GM23338 (cell line): ENCODE data around the gene LEO1. TPM values are rescaled to one million over a fixed set of nuclear protein-coding genes. Genes with fewer than 3 reads are reported as not detected.

ENCODE experiments used
- ATAC-seq: fragments of 200-7000 bp; cut with Tn5 transposase; 3 replicates; pipeline ENCODE4 v1.9.1; 2020
- DNase-seq: peaks from one replicate; pipeline ENCODE4 v3.0.0-alpha.2; 2015; ENCODE audit warnings: low spot score
- H2AFZ ChIP-seq: fragments of 200-600 bp; sonication (generic); 2 replicates; pipeline ENCODE4 v1.8.0; 2016; ENCODE audit warnings: antibody characterized with exemption, mild to moderate bottlenecking, moderate library complexity
- H3F3A ChIP-seq: fragments of 200-600 bp; sonication (generic); replicated peaks from 2 replicates; pipeline ENCODE4 v1.8.0; 2017; ENCODE audit warnings: antibody characterized with exemption, mixed run types, low read depth
- H3K27ac ChIP-seq: fragments of 200-600 bp; sonication (generic); 2 replicates; pipeline ENCODE4 v1.6.1; 2016; ENCODE audit warnings: low read depth
- H3K27me3 ChIP-seq: fragments of 200-600 bp; sonication (generic); 2 replicates; pipeline ENCODE4 v1.8.0; 2016; ENCODE audit warnings: mild to moderate bottlenecking, mixed run types, moderate library complexity; ENCODE audit not compliant: insufficient read depth
- H3K36me3 ChIP-seq: fragments of 200-600 bp; sonication (generic); 2 replicates; pipeline ENCODE4 v1.8.0; 2016; ENCODE audit warnings: mild to moderate bottlenecking; ENCODE audit not compliant: insufficient read depth
- H3K4me1 ChIP-seq: fragments of 200-600 bp; sonication (generic); 2 replicates; pipeline ENCODE4 v1.8.0; 2016; ENCODE audit warnings: mild to moderate bottlenecking, moderate library complexity; ENCODE audit not compliant: insufficient read depth
- H3K4me2 ChIP-seq: fragments of 200-600 bp; sonication (generic); 2 replicates; pipeline ENCODE4 v1.7.1; 2017; ENCODE audit warnings: mixed run types
- H3K4me3 ChIP-seq: fragments of 200-600 bp; sonication (generic); 2 replicates; pipeline ENCODE4 v1.6.1; 2016; ENCODE audit warnings: mixed run types
- H3K79me2 ChIP-seq: fragments of 200-600 bp; sonication (generic); replicated peaks from 2 replicates; pipeline ENCODE4 v1.8.0; 2017; ENCODE audit warnings: mild to moderate bottlenecking; ENCODE audit not compliant: insufficient read depth
- H3K9me2 ChIP-seq: fragments of 200-600 bp; sonication (generic); 2 replicates; pipeline ENCODE4 v1.8.0; 2017; ENCODE audit not compliant: insufficient read depth
- H4K20me1 ChIP-seq: fragments of 200-600 bp; sonication (generic); replicated peaks from 2 replicates; pipeline ENCODE4 v1.8.0; 2017; ENCODE audit warnings: mild to moderate bottlenecking; ENCODE audit not compliant: insufficient read depth
- H3K27ac Mint-ChIP-seq: 2 replicates; pipeline ENCODE4 v1.8.0; 2020; ENCODE audit warnings: inconsistent platforms, mild to moderate bottlenecking, moderate library complexity, mixed read lengths
- H3K27me3 Mint-ChIP-seq: 3 replicates; pipeline ENCODE4 v1.8.0; 2022; ENCODE audit warnings: low read depth, mild to moderate bottlenecking, moderate library complexity, mixed read lengths, inconsistent platforms; ENCODE audit not compliant: insufficient read depth, poor library complexity
- H3K36me3 Mint-ChIP-seq: 3 replicates; pipeline ENCODE4 v1.8.0; 2021; ENCODE audit warnings: low read depth, mild to moderate bottlenecking, inconsistent platforms, moderate library complexity, mixed read lengths
- H3K4me1 Mint-ChIP-seq: 3 replicates; pipeline ENCODE4 v1.8.0; 2020; ENCODE audit warnings: mild to moderate bottlenecking, inconsistent platforms, mixed read lengths
- H3K4me3 Mint-ChIP-seq: 3 replicates; pipeline ENCODE4 v1.8.0; 2021; ENCODE audit warnings: moderate library complexity, mild to moderate bottlenecking, inconsistent platforms, mixed read lengths
- H3K9me3 Mint-ChIP-seq: 3 replicates; pipeline ENCODE4 v1.8.0; 2020; ENCODE audit warnings: moderate library complexity, mild to moderate bottlenecking, inconsistent platforms, mixed read lengths
- CREB1 ChIP-seq: fragments of 250-450 bp; sonication (Bioruptor Pico); IDR thresholded peaks from 2 replicates; pipeline ENCODE4 v1.5.0; 2020; ENCODE audit warnings: low read depth, mild to moderate bottlenecking, moderate library complexity
- CTCF ChIP-seq, 2 experiments: fragments of 200-600 bp in 1 of 2; sonication (generic) in 1 of 2; conservative IDR thresholded peaks; 2 replicates each; pipeline versions ENCODE4 v1.5.1 to v1.6.1; 2016 to 2017; ENCODE audit warnings: antibody characterized with exemption in 2 of 2, low read depth in 2 of 2, mild to moderate bottlenecking in 2 of 2, moderate library complexity in 1 of 2
- ETS1 ChIP-seq: IDR thresholded peaks from 2 replicates; pipeline ENCODE4 v1.6.1; 2016; ENCODE audit warnings: antibody characterized with exemption
- EZH2 ChIP-seq: fragments of 200-600 bp; sonication (generic); IDR thresholded peaks from one replicate; pipeline ENCODE4 v1.8.0; 2017; ENCODE audit warnings: antibody characterized with exemption, mild to moderate bottlenecking, low read depth; ENCODE audit not compliant: unreplicated experiment
- JUNB ChIP-seq: IDR thresholded peaks from one replicate; pipeline ENCODE4 v1.6.1; 2016; ENCODE audit warnings: antibody characterized with exemption; ENCODE audit not compliant: unreplicated experiment
- NANOG ChIP-seq: IDR thresholded peaks from 2 replicates; pipeline ENCODE4 v1.6.1; 2016; ENCODE audit warnings: antibody characterized with exemption, borderline replicate concordance
- POLR2AphosphoS5 ChIP-seq: IDR thresholded peaks from 2 replicates; pipeline ENCODE4 v1.6.1; 2016; ENCODE audit warnings: antibody characterized with exemption, low read depth
- REST ChIP-seq: IDR thresholded peaks from one replicate; pipeline ENCODE4 v1.6.1; 2018; ENCODE audit warnings: antibody characterized with exemption; ENCODE audit not compliant: unreplicated experiment
- ZNF114 ChIP-seq: fragments of 250-450 bp; sonication (Bioruptor Pico); IDR thresholded peaks from 2 replicates; pipeline ENCODE4 v1.5.0; 2020; ENCODE audit warnings: mild to moderate bottlenecking, moderate library complexity
- polyA plus RNA-seq: library from polyadenylated mRNA; unstranded; fragments of >200 nt; fragmentation: Nextera tagmentation; extraction: Ambion mirVana; gene quantifications from 2 replicates; pipeline ENCODE4 v1.2.1, GENCODE V29; 2016
- total RNA-seq: library from RNA; depleted of rRNA; stranded (reverse); fragments of >200 nt; shearing (Covaris generic); gene quantifications from 2 replicates; pipeline ENCODE4 v1.2.3, GENCODE V29; 2014

The LEO1 gene
- total and polyA plus RNA-seq, 2 experiments from 2014 or later: 41.4 to 55.6 TPM

GRCh38 chr15:51909584-51909983 is 62.0 kb downstream of the LEO1 start (continued):
- TF ChIP-seq POLR2AphosphoS5 (no peak), CREB1 (CRISPR knock-in tag) (no peak), ZNF114 (CRISPR knock-in tag) (no peak), REST (no peak), JUNB (no peak), NANOG (no peak), EZH2 (no peak)

GRCh38 chr15:51908316-51908715 is 63.3 kb downstream of the LEO1 start:
- peaks cover 4% of the 10 kb centered on the region; the same call in 1 of the 2 replicates for H4K20me1 ChIP-seq
- Mint-ChIP-seq H3K36me3 (peaks cover 16% of the 10 kb centered on the region; the same call in 2 of the 3 replicates), H3K9me3 (no peaks in the 10 kb centered on the region), H3K27me3 (peaks cover 4% of the 10 kb centered on the region), H3K4me1 (peaks cover 4% of the 10 kb centered on the region; the same call in 2 of the 3 replicates), H3K4me3 (no peak overlapping the region), H3K27ac (no peak overlapping the region)
- no peak for DNase-seq
- no peak overlapping the region for H3K27ac ChIP-seq
- H3K9me2 ChIP-seq: no peaks in the 10 kb centered on the region
- H3K79me2 ChIP-seq: no peaks in the 10 kb centered on the region
- no peaks in the 10 kb centered on the region for H3K36me3 ChIP-seq
- H3F3A ChIP-seq: no peaks in the 10 kb centered on the region
- H3K4me3 ChIP-seq: no peak overlapping the region
- no peaks in the 10 kb centered on the region for H3K27me3 ChIP-seq
- H2AFZ ChIP-seq: no peak overlapping the region
- TF ChIP-seq ETS1 (no peak), CTCF (conservative IDR thresholded peaks at IDR 0.05; ENCODE audit: low read depth in 2 of 2) (no peak)
- no peaks in the 10 kb centered on the region for H3K4me1 ChIP-seq
- ATAC-seq: no peak
- H3K4me2 ChIP-seq: no peak overlapping the region
